GM18907 (cell line): ENCODE data around the gene HOXA3.

ENCODE experiments used
- ATAC-seq: cut with Tn5 transposase; IDR thresholded peaks from one replicate; pipeline ENCODE4 v1.9.1; 2021; ENCODE audit warnings: mild to moderate bottlenecking, moderate library complexity; ENCODE audit not compliant: unreplicated experiment

The HOXA3 gene

GRCh38 chr7:27131390-27131819 is 21.0 kb downstream of the HOXA3 start:
- ATAC-seq = no peak

GRCh38 chr7:27130540-27131389 is 21.6 kb downstream of the HOXA3 start, which contains the start of gene HOXA4:
TSS of gene HOXA4 (minus strand) at chr7:27130757. CDS start at chr7:27130733, 24 bp downstream.
- ATAC-seq = no peak

- ATAC-seq = no peak
Measured at GRCh38 chr7:27129729-27130539, 22.4 kb downstream of the HOXA3 start.

GRCh38 chr7:27128776-27129728 is 23.3 kb downstream of the HOXA3 start:
- ATAC-seq = no peak

DNA sequence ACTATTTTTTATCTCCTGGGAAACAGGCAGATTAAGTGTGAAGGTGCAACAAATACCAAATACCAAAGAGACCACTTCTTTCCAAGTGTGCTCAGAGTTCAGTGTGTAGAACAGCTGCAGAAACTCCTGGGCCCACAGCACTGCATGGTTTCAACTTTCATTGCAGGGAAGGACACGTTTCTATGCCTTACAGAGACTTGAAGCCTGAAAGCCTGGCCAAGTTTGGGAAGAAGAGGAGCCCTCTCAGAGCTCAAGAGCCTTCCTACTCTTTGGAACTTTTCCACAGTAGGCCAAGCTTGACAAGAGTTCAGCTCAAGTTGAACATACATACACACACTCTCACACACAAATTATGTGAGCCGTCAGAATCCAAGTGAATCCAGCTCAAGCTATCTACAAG is 24.3 kb downstream of the HOXA3 start:
- ATAC-seq = no peak

DNA sequence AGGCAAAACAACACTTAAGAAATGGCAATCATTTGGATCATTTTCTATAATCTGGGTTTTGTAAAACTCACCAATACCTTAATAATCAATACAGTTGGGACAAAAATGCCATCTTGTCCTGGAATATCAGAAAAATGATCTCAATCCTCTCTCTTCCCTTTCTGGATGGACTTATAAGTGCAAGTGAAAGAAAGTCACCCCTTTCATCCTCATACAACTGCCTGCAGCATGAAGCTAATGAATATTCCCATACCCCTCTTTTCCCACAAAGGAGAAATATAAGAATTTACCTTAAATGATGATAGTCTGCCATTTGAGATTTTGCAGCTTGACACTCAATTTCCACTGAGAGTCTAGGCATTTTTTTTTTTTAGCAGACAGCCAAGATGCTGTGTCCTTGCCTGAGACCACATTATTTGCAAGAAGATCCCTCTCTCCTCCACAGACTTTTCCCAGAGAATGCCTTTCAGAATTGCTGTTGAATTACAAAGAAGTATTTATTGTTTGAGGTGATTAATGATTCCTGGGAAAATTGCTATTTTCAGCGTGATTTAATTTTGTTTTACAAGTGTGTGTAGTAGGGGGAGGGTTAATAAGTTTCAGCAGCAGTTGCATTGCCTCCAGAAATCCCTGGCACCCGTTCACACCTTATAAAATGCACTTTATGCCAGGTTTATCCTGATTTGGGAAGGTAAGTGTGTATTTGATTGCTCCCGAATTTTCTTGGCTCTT is 25.6 kb downstream of the HOXA3 start:
- no peak for ATAC-seq

GRCh38 chr7:27125986-27126394 is 26.4 kb downstream of the HOXA3 start:
- ATAC-seq = no peak

DNA sequence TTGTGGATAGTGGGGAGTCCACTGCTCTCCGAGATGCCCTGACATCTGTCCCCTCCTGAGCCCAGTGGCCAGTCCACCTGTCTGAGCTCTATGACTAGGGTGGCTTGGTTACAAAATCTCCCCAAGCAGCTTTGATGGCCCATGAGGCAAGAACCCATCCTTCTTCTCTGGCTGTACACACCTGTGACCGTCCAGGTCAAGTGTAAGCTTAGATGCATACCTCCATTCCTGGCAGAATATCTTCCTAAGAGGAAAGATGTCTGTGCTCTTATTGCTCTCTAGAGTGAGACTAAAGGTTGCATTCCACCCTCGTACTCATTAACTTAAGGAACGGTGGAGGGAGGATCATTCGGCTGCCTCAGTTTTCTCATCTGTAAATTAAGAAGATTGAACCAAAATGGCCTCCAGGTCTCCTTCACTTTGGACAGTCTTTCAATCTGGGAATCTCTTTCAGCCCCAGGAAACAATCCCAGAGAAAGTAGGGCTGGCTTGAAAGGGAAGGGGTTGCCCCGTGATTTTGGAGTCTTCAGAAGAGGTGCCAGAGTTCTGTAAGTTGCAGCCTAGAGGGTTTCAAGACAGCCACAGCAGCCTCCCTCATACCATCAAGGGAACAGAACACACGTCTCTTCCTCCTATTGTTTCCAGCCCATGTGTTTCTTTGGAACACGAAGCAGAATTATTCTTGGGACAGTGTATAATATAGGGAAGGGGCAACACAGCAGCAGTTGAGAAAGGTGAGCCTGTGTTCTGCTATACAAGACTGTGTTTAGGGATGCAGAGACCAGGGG is 27.3 kb downstream of the HOXA3 start:
- no peak for ATAC-seq

DNA sequence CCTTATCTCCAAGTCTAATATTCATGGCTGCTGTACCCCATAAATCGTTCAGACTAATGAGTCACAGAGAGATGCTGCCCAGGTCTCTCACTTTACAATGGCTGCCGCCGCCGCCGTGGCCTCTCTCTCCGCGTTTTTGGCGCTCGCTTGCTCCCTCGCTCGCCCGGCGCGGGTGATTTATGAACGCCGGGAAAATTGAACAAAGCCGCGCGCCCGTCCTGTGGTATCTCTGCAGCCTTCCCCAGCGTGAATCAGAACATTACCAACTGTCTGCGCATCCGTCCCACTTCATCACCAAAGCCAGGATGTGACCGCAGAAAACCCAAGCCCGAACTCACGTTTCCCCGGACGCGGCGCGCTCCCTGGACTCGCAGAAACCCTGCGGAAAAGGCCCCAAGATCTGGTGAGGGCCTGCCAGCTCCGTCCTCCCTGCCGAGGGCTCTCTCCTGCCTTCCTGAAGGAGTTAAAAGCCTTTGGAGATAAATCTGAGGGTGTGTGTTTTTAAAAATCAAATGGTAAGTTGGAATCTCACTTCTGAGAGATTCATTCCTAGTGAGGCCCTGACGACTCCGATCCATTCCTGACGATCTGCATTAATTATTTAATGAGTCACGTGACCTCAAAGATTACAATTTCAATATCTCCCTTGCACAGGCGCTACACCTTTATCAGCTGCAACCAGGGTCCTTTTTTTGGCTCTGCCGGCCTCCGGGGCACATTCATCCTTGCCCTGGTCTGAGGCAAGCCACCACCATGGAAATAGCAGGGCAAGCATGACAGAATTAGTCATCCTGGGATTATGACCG is 28.1 kb downstream of the HOXA3 start:
- no peak for ATAC-seq

- no peak for ATAC-seq
Measured at GRCh38 chr7:27123477-27124053, 28.8 kb downstream of the HOXA3 start.

DNA sequence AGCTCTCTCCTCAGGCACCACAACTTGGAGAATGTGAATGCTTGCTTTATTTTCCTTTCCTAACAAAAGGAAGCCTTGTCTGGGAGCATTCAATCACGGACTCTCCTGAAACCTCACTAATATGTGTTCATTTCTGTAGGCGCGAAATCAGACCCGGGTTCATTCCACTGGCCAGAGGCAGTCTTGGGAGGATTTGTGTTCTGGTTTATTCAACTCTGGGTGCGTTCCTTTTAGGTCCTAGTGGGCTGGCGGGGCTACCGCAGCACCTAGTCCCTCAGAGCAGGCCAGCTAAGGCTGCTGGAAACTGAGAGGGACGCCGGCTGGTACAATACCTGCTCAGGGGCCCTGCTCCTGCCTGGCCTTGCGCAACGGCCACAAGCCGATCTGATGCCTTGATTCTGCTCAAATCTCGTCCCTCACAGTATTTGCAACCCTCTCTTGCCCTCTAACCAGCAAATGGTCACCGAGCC is 29.3 kb downstream of the HOXA3 start:
- ATAC-seq = no peak

GRCh38 chr7:27122077-27122910 is 30.1 kb downstream of the HOXA3 start:
- no peak for ATAC-seq

DNA sequence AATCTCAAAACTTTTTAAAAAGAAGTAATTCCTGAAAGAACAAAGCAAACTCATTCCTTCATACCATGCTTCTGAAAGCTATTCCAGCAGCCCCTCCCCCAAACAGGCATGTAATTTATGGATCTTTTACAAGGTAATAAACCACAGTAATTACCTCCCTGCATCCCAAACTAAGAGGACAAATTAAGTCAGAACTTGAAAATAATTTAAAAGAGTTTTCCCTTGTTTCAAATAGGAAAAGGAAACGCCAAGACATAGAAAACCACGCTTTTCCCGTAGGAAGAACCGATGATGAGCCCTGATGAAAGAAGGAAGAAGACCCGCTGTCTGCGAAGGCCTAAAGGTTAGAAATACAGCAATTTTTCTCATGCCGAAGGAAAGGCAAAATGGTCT is 30.7 kb downstream of the HOXA3 start:
- no peak for ATAC-seq

GRCh38 chr7:27119412-27119911 is 32.9 kb downstream of the HOXA3 start:
- ATAC-seq = no peak

DNA sequence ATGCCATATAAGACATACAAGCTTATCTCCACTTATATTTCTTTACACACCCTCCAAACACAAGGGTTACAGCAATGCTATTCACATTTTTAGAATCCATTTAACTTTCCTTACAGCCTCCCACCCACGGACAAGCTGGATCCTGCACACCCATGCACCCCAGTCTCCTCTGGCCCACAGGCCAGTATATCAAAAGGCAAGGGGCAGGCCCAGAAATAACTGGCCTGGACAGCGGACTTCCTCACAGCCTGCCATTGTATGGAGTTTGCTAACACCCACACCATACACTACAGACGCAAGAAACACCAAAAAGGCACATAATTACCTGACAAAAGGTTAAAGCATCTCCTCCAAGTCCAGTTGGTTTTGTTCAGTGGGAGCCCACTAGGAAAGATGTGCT is 33.8 kb downstream of the HOXA3 start:
- no peak for ATAC-seq

- ATAC-seq = no peak
Measured at GRCh38 chr7:27117887-27118491, 34.4 kb downstream of the HOXA3 start.
